ENCODE measurements around the gene CPNE6. TPM values are rescaled to one million over a fixed set of nuclear protein-coding genes. Genes with fewer than 3 reads are reported as not detected.

The CPNE6 gene
- total RNA-seq, 2 donors from 2014 or later: 1.3 to 2.4 TPM

DNA sequence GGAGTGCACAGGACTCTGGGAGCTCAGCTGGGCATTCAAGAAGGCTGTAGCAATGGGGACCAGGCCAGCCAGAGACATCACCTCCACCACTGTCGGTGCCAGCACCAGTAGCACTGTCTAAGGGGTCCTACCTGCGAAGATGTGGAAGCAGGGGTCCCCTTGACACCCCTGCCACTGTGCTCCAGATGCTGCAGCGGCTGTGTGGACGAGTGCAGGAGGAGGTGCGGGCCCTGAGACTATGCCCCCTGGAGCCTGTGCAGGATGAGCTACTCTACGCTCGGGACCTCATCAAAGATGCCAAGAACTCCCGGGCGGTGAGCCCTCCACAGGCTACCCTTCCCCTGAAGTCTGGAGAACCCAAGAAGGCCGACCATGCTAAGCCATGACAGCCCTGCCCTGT lies 10.9 kb upstream of the CPNE6 start:
- TF ChIP-seq, protein P1, sequence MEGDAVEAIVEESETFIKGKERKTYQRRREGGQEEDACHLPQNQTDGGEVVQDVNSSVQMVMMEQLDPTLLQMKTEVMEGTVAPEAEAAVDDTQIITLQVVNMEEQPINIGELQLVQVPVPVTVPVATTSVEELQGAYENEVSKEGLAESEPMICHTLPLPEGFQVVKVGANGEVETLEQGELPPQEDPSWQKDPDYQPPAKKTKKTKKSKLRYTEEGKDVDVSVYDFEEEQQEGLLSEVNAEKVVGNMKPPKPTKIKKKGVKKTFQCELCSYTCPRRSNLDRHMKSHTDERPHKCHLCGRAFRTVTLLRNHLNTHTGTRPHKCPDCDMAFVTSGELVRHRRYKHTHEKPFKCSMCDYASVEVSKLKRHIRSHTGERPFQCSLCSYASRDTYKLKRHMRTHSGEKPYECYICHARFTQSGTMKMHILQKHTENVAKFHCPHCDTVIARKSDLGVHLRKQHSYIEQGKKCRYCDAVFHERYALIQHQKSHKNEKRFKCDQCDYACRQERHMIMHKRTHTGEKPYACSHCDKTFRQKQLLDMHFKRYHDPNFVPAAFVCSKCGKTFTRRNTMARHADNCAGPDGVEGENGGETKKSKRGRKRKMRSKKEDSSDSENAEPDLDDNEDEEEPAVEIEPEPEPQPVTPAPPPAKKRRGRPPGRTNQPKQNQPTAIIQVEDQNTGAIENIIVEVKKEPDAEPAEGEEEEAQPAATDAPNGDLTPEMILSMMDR (IDR thresholded peaks at IDR 0.05): no peak
- DNase-seq (ENCODE audit: low spot score) (no peak), ATAC-seq (ENCODE audit: insufficient number of reproducible peaks, low FRiP score, low read depth) (no peak)

DNA sequence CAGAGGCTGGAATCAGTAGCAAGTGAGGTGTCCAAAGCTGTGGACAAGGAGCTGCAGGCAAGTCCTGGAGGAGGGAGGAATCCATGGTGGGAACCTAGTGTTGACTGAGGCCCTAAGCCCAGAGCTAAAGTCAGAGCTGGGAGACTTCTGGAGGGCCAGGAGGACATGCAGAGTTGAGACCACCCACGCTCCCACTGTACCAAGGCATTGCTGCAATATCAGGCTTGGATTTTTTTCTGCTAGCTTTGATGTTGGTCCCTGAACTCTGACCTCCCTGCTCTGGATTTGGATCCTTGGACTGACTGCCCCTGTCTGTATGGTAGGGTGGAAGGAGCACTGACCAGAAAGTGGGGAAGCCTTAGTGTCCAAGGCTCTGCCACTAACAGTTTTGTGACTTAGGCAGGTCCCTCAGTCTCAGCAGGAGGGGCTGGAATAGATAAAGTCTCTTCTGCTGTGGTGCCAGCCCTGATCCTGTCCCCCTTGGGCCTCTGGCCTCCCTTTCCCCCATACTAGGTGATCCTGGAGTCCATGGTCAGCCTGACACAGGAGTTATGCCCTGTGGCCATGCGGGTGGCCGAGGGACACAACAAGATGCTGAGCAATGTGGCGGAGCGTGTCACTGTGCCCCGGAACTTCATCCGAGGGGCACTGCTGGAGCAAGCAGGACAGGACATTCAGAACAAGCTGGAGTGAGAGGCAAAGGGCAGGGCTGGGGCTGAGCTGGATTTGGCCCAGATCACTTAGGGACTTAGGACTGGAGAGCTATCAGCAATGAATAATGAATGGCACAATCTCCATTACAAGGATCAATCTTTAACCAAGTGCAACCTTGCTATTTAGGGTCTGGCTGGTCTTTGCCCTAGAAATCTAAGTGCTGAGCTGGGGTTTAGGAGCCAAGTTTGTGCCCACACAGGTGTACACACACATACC lies 10.1 kb upstream of the CPNE6 start:
- no peaks in the 10 kb centered on the region for H3K27me3 ChIP-seq (replicated peaks; ENCODE audit: insufficient read depth)
- no peak overlapping the region for H3K27ac ChIP-seq
- DNase-seq (ENCODE audit: low spot score) (no peak), ATAC-seq (ENCODE audit: insufficient number of reproducible peaks, low FRiP score, low read depth) (no peak)
- no peaks in the 10 kb centered on the region for H3K4me1 ChIP-seq (ENCODE audit: control insufficient read depth in 1 of 2, low read depth in 2 of 2)
- TF ChIP-seq, protein P1 (IDR thresholded peaks at IDR 0.05): no peak
- no peaks in the 10 kb centered on the region for H3K9me3 ChIP-seq
- no peaks in the 10 kb centered on the region for H3K36me3 ChIP-seq
- no peak overlapping the region for H3K4me3 ChIP-seq

More for the DNA sequence above, 10.9 kb upstream of the CPNE6 start:
- no peaks in the 10 kb centered on the region for H3K27me3 ChIP-seq (replicated peaks; ENCODE audit: insufficient read depth)
- no peaks in the 10 kb centered on the region for H3K36me3 ChIP-seq
- H3K4me1 ChIP-seq (ENCODE audit: control insufficient read depth in 1 of 2, low read depth in 2 of 2): no peaks in the 10 kb centered on the region
- H3K4me3 ChIP-seq: no peak overlapping the region
- no peaks in the 10 kb centered on the region for H3K9me3 ChIP-seq
- no peak overlapping the region for H3K27ac ChIP-seq

GRCh38 chr14:24062216-24062980 lies 9.0 kb upstream of the CPNE6 start:
- DNase-seq (ENCODE audit: low spot score): no peak
- Histone ChIP-seq H3K4me3 (no peak overlapping the region), H3K27ac (no peak overlapping the region), H3K36me3 (no peaks in the 10 kb centered on the region), H3K9me3 (no peaks in the 10 kb centered on the region), H3K27me3 (replicated peaks; ENCODE audit: insufficient read depth) (no peaks in the 10 kb centered on the region), H3K4me1 (ENCODE audit: control insufficient read depth in 1 of 2, low read depth in 2 of 2) (no peaks in the 10 kb centered on the region)
- ATAC-seq (ENCODE audit: insufficient number of reproducible peaks, low FRiP score, low read depth): no peak
- TF ChIP-seq, protein P1 (IDR thresholded peaks at IDR 0.05): no peak

- TF ChIP-seq, protein P1 (IDR thresholded peaks at IDR 0.05): no peak
- DNase-seq (ENCODE audit: low spot score) (no peak), ATAC-seq (ENCODE audit: insufficient number of reproducible peaks, low FRiP score, low read depth) (no peak)
- H3K4me1 ChIP-seq (ENCODE audit: control insufficient read depth in 1 of 2, low read depth in 2 of 2): no peaks in the 10 kb centered on the region
- no peak overlapping the region for H3K4me3 ChIP-seq
- no peaks in the 10 kb centered on the region for H3K36me3 ChIP-seq
- H3K27me3 ChIP-seq (replicated peaks; ENCODE audit: insufficient read depth): no peaks in the 10 kb centered on the region
- no peak overlapping the region for H3K27ac ChIP-seq
- H3K9me3 ChIP-seq: no peaks in the 10 kb centered on the region
These were observed 8.0 kb upstream of the CPNE6 start for GRCh38 chr14:24063263-24063836.
